ENCODE data around the gene FBXO17. TPM values are rescaled to one million over a fixed set of nuclear protein-coding genes. Genes with fewer than 3 reads are reported as not detected.
A peak's percentile ranks its signal among the peaks of the same experiment; 100 is the strongest.
"Not testable (repeated sequence)": the region's sequence is repeated elsewhere in the genome, so short reads cannot be mapped to it uniquely, and the experiment has no call there.

The FBXO17 gene
- total RNA-seq, 2 donors from 2014 or later = 17.4 to 23.0 TPM

DNA sequence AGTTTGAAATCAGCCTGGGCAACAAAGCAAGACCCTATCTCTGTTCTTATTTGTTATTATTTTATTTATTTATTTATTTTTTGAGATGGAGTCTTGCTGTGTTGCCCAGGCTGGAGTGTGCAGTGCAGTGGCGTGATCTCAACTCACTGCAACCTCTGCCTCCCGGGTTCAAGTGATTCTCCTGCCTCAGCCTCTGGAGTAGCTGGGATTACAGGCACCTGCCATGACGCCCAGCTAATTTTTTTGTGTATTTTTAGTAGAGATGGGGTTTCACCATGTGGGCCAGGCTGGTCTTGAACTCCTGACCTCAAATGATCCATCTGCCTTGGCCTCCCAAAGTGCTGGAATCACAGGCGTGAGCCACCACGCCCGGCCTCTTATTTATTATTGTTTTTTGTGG, 12.2 kb upstream of the FBXO17 start:
- DNase-seq (ENCODE audit: low spot score); intact Hi-C loops (cut with DNase I): not testable (repeated sequence)

DNA sequence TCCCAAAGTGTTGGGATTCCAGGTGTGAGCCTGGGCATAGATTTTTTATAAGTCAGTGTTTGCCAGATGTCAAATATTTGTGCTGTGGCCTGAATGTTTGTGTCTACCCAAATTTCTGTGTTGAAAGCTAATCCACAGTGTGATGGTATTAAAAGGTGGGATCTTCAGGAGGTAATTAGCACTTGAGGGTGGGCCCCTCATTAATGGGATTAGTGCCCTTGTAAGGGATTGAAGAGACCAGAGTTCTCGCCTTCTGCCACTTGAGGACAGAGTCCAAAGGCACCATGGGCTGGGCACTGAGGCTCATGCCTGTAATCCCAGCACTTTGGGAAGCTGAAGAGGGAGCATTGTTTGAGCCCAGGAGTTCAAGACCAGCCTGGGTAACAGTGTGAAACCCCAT, 9.7 kb upstream of the FBXO17 start:
- no peak for DNase-seq (ENCODE audit: low spot score)
- intact Hi-C loops (cut with DNase I) = no loop called here

DNA sequence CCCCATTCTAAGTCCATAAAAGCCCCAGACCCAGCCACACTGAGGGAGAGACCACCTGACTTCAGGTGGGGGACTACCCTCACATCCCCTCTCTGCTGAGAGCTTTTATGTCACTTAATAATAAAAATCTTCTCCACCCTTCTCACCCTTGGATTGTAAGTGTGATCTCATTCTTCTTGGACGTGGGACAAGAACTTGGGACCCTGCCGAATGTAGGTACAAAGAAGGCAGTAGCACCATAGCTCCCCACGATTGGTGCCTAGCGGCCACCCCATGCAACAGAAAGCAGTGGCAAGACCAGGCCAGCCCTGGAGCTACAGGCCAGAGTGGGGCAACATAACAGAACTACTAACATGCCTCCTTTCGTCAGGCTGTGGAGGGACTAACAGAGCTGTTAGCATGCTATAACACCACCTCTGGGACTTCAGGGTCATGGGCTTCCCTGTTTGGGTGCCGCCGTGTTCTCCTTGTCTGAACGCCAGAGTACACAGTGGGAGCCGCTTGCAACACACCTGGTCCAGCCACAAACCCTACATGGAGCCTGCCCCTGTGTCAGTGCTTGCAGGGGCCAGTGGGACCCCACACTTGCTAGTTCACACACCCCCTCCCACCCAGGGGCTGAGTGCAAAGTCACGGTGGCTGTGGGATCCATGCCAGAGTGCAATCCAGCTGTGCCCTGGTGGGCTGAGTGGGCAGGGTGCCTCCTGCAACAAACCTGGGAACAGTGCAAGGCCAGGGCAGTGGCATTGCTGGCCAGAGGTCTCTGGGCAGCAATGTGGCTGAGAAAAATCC, 5.2 kb upstream of the FBXO17 start:
- no peak for DNase-seq (ENCODE audit: low spot score)
- intact Hi-C loops (cut with DNase I) = no loop called here

DNA sequence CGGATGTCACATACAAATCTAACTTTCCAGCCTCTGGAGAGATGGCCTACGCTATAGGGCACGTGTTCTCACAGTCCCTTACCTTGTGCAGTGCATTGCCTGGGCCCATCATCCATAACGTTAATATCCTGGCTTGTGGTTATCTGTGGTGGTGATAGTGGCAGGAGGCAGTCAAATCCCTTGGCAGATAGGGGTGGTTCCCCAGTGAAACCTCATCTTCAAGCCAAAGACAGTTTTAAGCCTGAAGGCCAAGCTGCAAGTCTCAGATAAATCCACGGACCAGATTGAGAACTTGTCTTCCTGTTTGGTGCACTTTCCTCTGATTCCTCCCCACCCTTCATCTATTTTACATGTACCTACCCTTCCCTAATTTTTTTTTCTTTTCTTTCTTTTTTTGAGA, 4.3 kb upstream of the FBXO17 start:
- DNase-seq (ENCODE audit: low spot score) = no peak
- intact Hi-C loops (cut with DNase I) = loop anchor here in 1 of 2 donors (5.0 to 10.0 kb wide), 2 partner anchors 52 to 345 kb away; partner anchors contain the start of genes FBXO27 and LRFN1

DNA sequence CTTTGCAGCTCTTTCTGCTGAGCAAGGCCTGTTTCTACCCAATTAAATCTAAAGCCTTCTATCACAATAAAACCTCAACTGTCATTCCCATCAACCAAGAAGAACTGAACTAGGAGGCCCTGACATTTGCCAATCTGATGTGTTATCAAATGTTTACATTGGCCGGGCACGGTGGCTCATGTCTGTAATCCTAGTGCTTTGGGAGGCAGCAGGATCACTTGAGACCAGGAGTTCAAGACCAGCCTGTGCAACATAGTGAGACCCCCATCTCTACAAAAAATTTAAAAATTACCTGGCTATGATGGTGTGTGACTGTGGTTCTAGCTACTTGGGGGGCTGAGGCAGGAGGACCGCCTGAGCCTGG, 2.8 kb upstream of the FBXO17 start:
- DNase-seq (ENCODE audit: low spot score) = no peak
- intact Hi-C loops (cut with DNase I) = loop anchor here in 1 of 2 donors (5.0 to 10.0 kb wide), 2 partner anchors 54 to 346 kb away; partner anchors contain the start of genes FBXO27 and LRFN1

DNA sequence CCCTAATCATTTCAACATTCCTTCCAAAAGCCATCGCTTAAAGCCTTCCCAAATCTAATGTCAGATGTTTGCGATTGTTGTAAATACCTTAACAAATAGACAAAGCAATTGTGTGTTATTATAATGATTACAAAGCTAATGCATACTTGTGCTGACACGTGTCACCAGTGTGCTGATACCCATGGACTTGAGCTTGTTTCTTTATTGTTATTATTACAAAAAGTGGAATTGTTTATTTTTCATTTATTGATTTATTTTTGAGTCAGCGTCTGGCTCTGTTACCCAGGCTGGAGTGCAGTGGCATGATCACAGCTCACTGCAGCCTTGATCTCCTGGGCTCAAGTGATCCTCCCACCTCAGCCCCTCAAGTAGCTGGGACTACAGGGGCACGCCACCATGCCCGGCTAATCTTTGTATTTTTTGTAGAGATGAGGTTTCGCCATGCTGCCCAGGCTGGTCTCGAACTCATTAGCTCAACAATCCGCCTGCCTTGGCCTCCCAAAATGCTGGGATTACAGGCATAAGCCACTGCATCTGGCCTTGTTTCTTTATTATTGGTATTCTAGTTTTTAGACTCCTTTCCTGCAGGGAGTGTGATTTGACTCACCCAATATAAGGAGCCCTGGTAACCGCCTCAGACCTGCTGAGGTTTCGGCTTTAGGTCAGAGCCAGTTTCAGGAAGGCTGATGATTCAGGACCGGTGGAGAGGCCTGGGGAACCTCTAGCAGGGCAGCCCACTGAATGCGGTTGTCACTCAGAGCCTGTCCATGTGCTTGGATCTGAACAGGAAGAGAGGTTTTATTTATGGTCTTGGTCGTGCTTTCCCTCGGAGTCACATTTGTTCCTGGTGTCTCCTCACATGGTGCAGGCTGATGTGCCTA, 2.1 kb upstream of the FBXO17 start:
- intact Hi-C loops (cut with DNase I) = loop anchor here in 1 of 2 donors (5.0 to 10.0 kb wide), 2 partner anchors 55 to 347 kb away; partner anchors contain the start of genes FBXO27 and LRFN1
- DNase-seq (ENCODE audit: low spot score) = no peak

DNA sequence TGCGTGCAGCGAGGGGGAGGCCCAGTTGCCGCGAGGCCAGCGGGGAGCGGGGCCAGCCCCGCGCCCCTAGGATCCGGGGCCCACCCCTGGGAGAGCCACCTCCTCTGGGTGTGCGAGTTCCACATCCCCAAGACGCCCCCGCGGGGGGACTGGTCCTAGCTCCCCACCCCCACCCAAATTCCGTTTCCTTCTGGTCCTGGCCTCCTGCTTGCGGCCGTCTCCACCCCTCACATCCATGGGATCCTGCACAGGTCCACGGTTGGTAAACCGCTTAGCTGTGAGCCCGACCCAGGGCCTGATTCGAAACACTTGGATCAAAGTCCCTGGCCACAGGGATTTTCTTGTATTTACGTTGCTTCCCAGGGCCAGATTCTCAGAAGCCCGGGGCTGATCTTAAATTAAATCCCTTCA, 324 bp upstream of the FBXO17 start:
- intact Hi-C loops (cut with DNase I) = loop anchor here in 1 of 2 donors (5.0 to 10.0 kb wide), 2 partner anchors 56 to 349 kb away; partner anchors contain the start of genes FBXO27 and LRFN1
- DNase-seq (ENCODE audit: low spot score) = no peak

DNA sequence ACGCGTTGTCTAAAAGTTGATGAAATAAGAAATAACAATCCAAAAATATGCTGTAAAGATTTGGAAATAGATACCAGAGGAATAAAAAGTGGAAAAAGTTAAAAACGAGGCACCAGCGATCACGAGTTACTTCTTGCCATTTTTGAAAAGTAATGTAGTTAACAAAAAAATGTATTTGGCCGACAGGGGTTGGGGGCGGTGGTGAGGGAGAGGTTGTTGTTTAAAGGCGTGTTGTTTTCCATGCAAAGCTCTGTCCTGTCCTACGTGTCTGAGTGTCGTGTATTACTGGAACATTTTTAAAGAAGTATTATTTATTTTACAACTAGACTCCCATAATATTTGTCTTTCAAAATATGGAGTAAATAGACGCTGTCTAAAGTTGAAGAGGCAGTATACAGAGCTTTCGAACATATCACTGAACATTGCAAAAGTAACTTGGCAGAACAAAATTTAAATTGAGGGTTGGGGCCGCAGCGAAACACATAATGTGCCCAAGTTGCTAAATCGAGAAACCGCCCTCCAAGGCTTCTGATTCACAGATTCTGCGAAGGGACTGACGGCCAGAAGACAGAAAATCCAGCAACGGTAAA, 823 bp downstream of the FBXO17 start:
- no peak for DNase-seq (ENCODE audit: low spot score)
- intact Hi-C loops (cut with DNase I) = loop anchor here in 1 of 2 donors (5.0 to 10.0 kb wide), 2 partner anchors 58 to 350 kb away; partner anchors contain the start of genes FBXO27 and LRFN1

DNA sequence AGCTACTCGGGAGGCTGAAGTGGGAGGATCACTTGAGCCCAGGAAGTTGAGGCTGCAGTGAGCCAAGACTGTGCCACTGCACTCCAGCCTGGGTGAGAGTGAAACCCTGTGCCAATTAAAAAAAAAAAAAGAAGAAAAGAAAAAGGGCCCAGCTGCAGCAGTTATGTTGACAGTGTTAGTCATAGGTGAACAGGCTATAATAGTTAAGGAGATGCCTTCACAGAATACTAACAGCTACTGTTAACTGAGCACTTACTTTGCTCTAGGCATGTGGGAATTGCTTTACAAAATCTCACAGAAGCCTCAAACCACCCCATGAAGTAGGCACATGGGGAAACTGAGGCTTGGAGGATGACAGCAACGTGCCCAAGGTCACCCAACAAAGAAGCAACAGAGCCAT, 3.9 kb downstream of the FBXO17 start:
- no peak for DNase-seq (ENCODE audit: low spot score)
- intact Hi-C loops (cut with DNase I) = loop anchor here in 1 of 2 donors (10.0 kb wide), 1 partner anchor 353 kb away; the partner anchor contains the start of gene LRFN1

DNA sequence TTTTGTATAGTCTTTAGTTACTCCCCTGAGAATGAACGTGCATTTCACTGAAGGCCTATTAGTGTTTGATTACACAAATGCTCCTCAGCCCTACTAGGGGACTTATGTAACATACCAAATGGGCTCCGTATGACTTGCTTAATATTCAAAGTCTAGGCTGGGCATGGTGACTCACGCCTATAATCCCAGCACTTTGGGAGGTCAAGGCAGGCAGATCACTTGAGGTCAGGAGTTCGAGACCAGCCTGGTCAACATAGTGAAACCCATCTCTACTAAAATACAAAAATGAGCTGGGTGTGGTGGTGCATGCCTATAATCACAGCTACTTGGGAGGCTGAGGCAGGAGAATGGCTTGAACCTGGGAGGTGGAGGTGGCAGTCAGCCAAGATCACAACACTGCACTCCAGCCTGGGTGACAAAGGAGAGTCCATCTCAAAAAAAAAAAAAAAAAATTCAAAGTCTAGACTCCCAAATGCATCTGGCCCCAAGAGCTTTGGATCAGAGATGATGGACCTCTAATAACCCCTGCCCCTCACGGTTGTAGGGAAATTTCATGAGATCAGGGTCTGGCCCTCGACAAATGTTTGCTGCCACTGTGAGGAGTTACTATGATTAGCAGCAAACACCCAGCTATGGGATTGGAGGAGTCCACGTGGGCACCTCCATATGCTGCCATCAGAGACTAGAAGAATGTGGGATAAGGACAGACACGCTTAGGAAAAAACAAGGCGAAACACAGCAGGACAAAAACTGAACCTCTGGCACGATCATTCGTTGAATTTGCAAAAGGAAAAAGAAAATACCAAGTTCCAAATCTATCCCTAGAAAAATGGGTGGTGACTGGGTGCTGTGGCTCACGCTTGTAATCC, 4.6 kb downstream of the FBXO17 start:
- intact Hi-C loops (cut with DNase I) = loop anchor here in 1 of 2 donors (10.0 kb wide), 1 partner anchor 354 kb away; the partner anchor contains the start of gene LRFN1
- no peak for DNase-seq (ENCODE audit: low spot score)

DNA sequence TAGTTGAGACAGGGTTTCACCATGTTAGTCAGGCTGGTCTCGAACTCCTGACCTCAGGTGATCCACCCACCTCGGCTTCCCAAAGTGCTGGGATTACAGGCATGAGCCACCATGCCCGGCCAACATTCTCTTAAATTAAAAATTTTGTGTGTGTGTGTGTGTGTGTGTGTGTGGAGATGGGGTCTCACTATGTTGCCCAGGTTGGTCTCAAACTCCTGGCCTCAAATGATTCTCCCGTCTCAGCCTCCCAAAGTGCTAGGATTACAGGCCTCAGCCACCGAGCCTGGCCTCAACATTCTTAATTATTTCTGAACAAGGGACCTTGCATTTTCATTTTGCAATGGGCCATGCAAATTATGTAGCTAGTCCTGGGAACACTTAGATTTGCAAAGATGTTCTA, 9.4 kb downstream of the FBXO17 start:
- intact Hi-C loops (cut with DNase I); DNase-seq (ENCODE audit: low spot score): not testable (repeated sequence)

DNA sequence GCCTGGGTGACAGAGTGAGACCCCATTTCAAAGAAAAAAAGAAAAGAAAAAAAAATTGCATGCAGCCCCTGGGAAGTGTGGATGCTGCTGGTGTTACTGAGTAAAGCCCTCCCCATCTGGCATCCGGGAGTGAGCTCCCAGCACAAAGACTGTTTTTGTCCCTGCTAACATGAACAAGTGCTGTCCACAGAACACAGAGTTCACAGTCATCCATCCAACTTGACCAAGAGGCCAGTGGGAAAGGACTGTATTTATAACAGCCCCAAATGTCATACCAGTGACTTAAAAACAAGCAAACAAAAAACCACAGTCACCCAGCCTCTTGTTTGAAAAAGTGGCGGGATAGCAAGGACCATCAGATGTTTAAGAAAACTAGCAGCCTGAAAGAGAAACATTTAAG, 10.8 kb downstream of the FBXO17 start:
- DNase-seq (ENCODE audit: low spot score) = no peak
- intact Hi-C loops (cut with DNase I) = loop anchor here in 1 of 2 donors (1.0 kb wide), 1 partner anchor 19 kb away; no protein-coding TSS in a partner anchor

DNA sequence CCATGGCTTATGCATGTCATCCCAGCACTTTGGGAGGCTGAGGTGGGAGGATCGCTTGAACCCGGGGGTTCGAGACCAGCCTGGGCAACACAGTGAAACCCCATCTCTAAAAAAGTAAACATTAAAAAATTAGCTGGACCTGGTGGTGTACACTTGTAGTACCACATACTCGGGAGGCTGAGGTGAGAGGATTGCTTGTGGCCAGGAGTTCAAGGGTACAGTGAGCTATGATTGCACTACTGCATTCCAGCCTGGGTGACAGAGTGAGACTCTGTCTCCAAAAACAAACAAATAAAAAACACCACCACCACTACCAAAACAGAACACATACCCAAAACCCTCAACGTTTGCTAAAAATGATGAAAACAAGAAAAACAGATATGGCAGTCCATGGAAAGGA, 15.9 kb downstream of the FBXO17 start:
- intact Hi-C loops (cut with DNase I) = no loop called here
- DNase-seq (ENCODE audit: low spot score) = no peak

DNA sequence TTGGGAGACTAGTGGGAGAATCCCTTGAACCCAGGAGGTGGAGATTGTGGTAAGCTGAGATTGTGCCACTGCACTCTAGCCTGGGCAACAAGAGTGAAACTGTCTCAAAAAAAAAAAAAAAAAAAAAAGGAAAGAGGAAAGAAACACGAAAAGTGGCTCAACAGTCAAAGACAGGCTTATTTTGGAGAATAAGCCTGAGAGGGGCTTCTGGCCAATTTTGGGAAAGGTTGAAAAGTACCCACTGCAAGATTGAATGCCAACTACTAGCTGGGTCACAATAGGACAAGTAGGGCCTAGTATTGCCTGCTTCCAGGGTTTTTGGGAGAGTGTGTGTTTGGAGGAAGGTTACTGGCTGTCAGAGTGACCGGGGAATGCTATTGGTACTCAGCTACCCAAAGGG, 17.2 kb downstream of the FBXO17 start:
- DNase-seq (ENCODE audit: low spot score) = no peak
- intact Hi-C loops (cut with DNase I) = no loop called here

DNA sequence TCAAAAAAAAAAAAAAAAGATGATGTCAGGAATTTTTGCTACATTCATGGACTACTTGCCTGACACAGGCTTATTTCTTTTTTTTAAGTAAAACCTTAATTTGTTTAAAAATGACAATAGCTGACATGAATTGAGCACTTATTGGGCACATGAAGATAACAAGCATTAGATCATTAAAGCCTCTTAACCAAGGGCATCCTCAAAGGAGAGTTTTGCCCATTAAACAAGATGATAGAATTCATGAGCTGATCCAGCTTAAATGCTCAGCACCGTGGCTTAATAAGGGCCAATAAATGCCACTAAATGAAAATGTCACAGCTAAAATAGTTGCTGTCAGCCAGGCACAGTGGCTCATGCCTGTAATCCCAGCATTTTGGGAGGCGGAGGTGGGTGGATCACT, 19.3 kb downstream of the FBXO17 start:
- DNase-seq (ENCODE audit: low spot score) = no peak
- intact Hi-C loops (cut with DNase I) = no loop called here

DNA sequence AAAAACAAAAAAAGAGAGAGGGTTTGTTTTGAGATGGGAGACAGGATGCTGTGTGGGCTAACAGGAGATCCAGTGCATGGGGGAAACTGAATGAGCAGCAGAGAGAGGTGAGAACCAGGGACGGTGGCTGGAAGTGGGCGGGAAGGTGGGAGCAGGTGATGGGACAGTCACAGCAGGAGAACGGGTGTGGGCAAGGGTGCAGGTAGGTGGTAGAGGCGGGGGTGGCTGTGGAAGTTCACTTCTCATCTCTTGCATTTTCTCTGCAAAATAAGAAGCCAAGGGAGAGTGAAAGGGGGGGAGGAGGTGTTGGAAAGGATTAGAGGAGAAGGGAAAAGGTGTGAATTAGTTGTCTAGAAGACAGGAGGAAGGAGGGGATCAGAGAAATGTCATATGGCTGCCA, 21.9 kb downstream of the FBXO17 start:
- peak; percentile 14 for DNase-seq (ENCODE audit: low spot score)
- intact Hi-C loops (cut with DNase I) = no loop called here

DNA sequence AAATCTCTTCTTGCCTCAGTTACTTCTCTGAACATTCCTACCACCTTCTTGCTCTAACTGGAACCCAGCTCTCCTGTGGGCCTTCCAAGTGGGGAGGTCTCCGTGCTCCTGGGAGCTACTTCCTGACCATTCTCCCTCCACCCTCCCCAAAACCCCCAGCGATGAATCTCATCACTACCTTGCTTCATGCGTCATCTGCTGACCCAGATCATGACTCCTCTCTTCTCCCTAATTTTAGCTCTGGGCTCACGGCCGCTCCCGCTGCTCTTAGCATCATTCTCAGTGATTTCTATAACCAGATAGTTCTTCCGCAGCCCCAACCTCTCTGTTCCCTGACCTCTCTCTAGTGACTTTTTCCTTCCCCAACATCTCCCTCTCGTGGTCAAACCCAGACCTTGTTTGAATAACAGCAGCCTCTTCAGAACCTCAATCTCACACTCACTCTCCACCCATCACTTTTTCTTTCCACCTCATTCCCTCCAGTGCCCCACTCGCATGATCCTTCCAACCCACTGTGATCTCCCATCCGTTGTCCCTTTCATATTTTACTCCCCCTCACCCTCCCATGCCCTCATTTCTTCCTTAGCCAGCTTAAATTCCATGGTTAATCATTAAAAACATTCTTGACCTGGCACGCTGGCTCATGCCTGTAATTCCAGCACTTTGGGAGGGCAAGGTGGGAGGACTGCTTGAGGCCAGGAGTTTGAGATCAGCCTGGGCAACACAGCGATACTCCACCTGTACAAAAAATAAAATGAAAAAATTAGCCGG, 23.0 kb downstream of the FBXO17 start:
- peak; percentile 25 for DNase-seq (ENCODE audit: low spot score)
- intact Hi-C loops (cut with DNase I) = no loop called here

DNA sequence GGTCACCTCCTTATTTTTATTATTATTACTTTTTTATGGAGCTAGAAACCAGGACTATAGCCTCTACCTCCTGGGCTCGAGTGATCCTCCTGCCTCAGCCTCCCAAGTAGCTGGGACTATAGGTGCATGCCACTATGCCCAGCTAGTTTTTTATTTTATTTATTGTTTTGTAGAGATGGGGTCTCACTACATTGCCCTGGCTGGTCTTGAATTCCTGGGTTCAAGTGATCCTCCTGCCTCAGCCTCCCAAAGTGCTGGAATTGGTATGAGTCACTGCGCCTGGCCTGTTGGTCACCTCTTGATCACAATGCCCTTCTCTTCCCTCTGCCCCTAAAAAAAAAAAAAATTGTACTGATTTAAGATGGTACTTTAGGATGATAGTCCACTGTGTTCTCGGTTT, 24.4 kb downstream of the FBXO17 start:
- intact Hi-C loops (cut with DNase I) = no loop called here
- DNase-seq (ENCODE audit: low spot score) = peak; percentile 9
